Measurements from ENCODE around the gene CREM.

CREM gene

GRCh38 chr10:35201234-35201633, 74.6 kb downstream of the CREM start:
- DNase-seq (ENCODE audit: insufficient read length, low spot score) (no peak), FAIRE-seq (peak; percentile 70)
- no peak for TF ChIP-seq SPI1 (IDR thresholded peaks at IDR 0.05; ENCODE audit: low read depth, low read length)
- TF ChIP-seq POLR2AphosphoS5 (IDR thresholded peaks at IDR 0.05; ENCODE audit: low read depth, low read length): no peak
- no peak for TF ChIP-seq POLR2A (IDR thresholded peaks at IDR 0.05; ENCODE audit: low read depth, low read length)
- TF ChIP-seq POU2F2 (IDR thresholded peaks at IDR 0.05; ENCODE audit: low read depth, low read length): no peak
- TF ChIP-seq PAX5 (IDR thresholded peaks at IDR 0.05; ENCODE audit: insufficient read depth, low read length, severe bottlenecking): no peak
- no peak for TF ChIP-seq TAF1 (IDR thresholded peaks at IDR 0.05; ENCODE audit: low read depth, low read length)

GRCh38 chr10:35202050-35202449, 75.4 kb downstream of the CREM start:
- FAIRE-seq: no peak
- DNase-seq (ENCODE audit: insufficient read length, low spot score): no peak
- no peak for TF ChIP-seq TAF1 (IDR thresholded peaks at IDR 0.05; ENCODE audit: low read depth, low read length)
- no peak for TF ChIP-seq POU2F2 (IDR thresholded peaks at IDR 0.05; ENCODE audit: low read depth, low read length)
- TF ChIP-seq POLR2A (IDR thresholded peaks at IDR 0.05; ENCODE audit: low read depth, low read length): no peak
- TF ChIP-seq SPI1 (IDR thresholded peaks at IDR 0.05; ENCODE audit: low read depth, low read length): no peak
- no peak for TF ChIP-seq POLR2AphosphoS5 (IDR thresholded peaks at IDR 0.05; ENCODE audit: low read depth, low read length)
- TF ChIP-seq PAX5 (IDR thresholded peaks at IDR 0.05; ENCODE audit: insufficient read depth, low read length, severe bottlenecking): no peak

- no peak for FAIRE-seq
- no peak for DNase-seq (ENCODE audit: insufficient read length, low spot score)
- TF ChIP-seq PAX5 (IDR thresholded peaks at IDR 0.05; ENCODE audit: insufficient read depth, low read length, severe bottlenecking) (no peak), POU2F2 (IDR thresholded peaks at IDR 0.05; ENCODE audit: low read depth, low read length) (no peak), SPI1 (IDR thresholded peaks at IDR 0.05; ENCODE audit: low read depth, low read length) (no peak), POLR2A (IDR thresholded peaks at IDR 0.05; ENCODE audit: low read depth, low read length) (no peak), TAF1 (IDR thresholded peaks at IDR 0.05; ENCODE audit: low read depth, low read length) (no peak), POLR2AphosphoS5 (IDR thresholded peaks at IDR 0.05; ENCODE audit: low read depth, low read length) (no peak)
These were observed 77.1 kb downstream of the CREM start for GRCh38 chr10:35203745-35204144.

GRCh38 chr10:35204650-35205319, 78.1 kb downstream of the CREM start:
- no peak for TF ChIP-seq PAX5 (IDR thresholded peaks at IDR 0.05; ENCODE audit: insufficient read depth, low read length, severe bottlenecking)
- no peak for TF ChIP-seq TAF1 (IDR thresholded peaks at IDR 0.05; ENCODE audit: low read depth, low read length)
- no peak for TF ChIP-seq POU2F2 (IDR thresholded peaks at IDR 0.05; ENCODE audit: low read depth, low read length)
- no peak for TF ChIP-seq SPI1 (IDR thresholded peaks at IDR 0.05; ENCODE audit: low read depth, low read length)
- TF ChIP-seq POLR2A (IDR thresholded peaks at IDR 0.05; ENCODE audit: low read depth, low read length): no peak
- TF ChIP-seq POLR2AphosphoS5 (IDR thresholded peaks at IDR 0.05; ENCODE audit: low read depth, low read length): no peak
- FAIRE-seq (no peak), DNase-seq (ENCODE audit: insufficient read length, low spot score) (no peak)

DNA sequence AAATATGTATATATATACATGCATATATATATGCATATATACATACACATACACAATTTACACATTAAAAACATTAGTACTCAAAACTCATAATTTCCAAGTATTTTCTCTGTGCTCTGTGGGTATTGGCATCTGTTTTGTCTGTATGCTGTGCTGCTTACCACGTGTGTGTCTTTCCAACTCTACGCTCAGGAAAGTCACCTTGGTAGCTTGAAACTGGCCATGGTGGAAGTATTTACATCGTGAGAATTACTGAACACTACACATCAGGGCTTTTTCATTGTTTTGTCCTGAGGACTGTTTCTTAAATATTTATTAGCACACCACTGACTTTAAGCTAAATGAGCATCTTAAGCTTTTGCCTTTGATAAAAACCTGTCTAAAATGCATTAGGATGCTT, 79.6 kb downstream of the CREM start:
- no peak for DNase-seq (ENCODE audit: insufficient read length, low spot score)
- no peak for FAIRE-seq
- TF ChIP-seq POLR2AphosphoS5 (IDR thresholded peaks at IDR 0.05; ENCODE audit: low read depth, low read length) (no peak), SPI1 (IDR thresholded peaks at IDR 0.05; ENCODE audit: low read depth, low read length) (no peak), POU2F2 (IDR thresholded peaks at IDR 0.05; ENCODE audit: low read depth, low read length) (no peak), PAX5 (IDR thresholded peaks at IDR 0.05; ENCODE audit: insufficient read depth, low read length, severe bottlenecking) (no peak), TAF1 (IDR thresholded peaks at IDR 0.05; ENCODE audit: low read depth, low read length) (no peak), POLR2A (IDR thresholded peaks at IDR 0.05; ENCODE audit: low read depth, low read length) (no peak)

DNA sequence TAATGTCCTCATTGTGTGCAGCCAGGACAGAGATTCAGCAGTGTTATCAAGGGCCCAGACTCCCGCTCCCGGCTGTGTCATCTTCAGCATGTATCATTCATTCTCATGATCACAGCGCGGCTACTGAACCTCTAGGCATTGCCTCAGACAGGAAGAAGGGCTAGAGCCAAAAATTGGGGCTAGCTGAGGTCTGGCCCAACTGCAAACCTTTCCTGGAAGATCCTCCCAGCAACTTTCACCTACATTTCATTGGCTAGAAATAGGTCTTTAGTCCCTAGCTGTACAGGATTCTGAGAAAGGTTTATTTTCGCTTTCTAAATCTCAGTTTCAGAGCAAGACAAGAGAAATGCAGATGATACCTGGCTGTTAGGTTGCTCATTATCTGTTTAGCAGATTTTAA, 81.9 kb downstream of the CREM start:
- DNase-seq (ENCODE audit: insufficient read length, low spot score) (no peak), FAIRE-seq (peak; percentile 78)
- TF ChIP-seq PAX5 (IDR thresholded peaks at IDR 0.05; ENCODE audit: insufficient read depth, low read length, severe bottlenecking) (no peak), SPI1 (IDR thresholded peaks at IDR 0.05; ENCODE audit: low read depth, low read length) (no peak), TAF1 (IDR thresholded peaks at IDR 0.05; ENCODE audit: low read depth, low read length) (no peak), POLR2AphosphoS5 (IDR thresholded peaks at IDR 0.05; ENCODE audit: low read depth, low read length) (no peak), POU2F2 (IDR thresholded peaks at IDR 0.05; ENCODE audit: low read depth, low read length) (no peak), POLR2A (IDR thresholded peaks at IDR 0.05; ENCODE audit: low read depth, low read length) (no peak)

- no peak for DNase-seq (ENCODE audit: insufficient read length, low spot score)
- TF ChIP-seq POLR2A (IDR thresholded peaks at IDR 0.05; ENCODE audit: low read depth, low read length) (no peak), POLR2AphosphoS5 (IDR thresholded peaks at IDR 0.05; ENCODE audit: low read depth, low read length) (no peak), SPI1 (IDR thresholded peaks at IDR 0.05; ENCODE audit: low read depth, low read length) (peak; percentile 76), POU2F2 (IDR thresholded peaks at IDR 0.05; ENCODE audit: low read depth, low read length) (no peak), PAX5 (IDR thresholded peaks at IDR 0.05; ENCODE audit: insufficient read depth, low read length, severe bottlenecking) (no peak)
- no peak for FAIRE-seq
These were observed 82.4 kb downstream of the CREM start for GRCh38 chr10:35208949-35209613.

DNA sequence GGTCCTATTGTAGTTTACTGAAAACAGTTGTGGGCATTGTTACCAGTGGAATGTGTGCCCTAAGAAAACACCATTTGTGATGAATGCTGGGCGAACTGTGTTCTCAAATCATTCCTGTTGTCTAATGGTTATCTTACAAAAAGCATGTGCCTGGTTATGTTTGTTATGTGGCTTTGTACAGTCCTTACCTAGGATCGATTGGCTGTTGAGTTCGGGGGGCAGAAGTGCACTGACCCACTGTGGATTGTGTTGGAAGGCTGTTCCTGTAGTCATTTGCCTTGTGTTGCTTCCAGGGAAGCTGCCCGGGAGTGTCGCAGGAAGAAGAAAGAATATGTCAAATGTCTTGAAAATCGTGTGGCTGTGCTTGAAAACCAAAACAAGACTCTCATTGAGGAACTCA, 84.3 kb downstream of the CREM start:
- no peak for FAIRE-seq
- no peak for DNase-seq (ENCODE audit: insufficient read length, low spot score)
- TF ChIP-seq POLR2A (IDR thresholded peaks at IDR 0.05; ENCODE audit: low read depth, low read length): no peak
- TF ChIP-seq SPI1 (IDR thresholded peaks at IDR 0.05; ENCODE audit: low read depth, low read length): no peak
- TF ChIP-seq PAX5 (IDR thresholded peaks at IDR 0.05; ENCODE audit: insufficient read depth, low read length, severe bottlenecking): no peak
- no peak for TF ChIP-seq POU2F2 (IDR thresholded peaks at IDR 0.05; ENCODE audit: low read depth, low read length)
- no peak for TF ChIP-seq TAF1 (IDR thresholded peaks at IDR 0.05; ENCODE audit: low read depth, low read length)
- no peak for TF ChIP-seq POLR2AphosphoS5 (IDR thresholded peaks at IDR 0.05; ENCODE audit: low read depth, low read length)

DNA sequence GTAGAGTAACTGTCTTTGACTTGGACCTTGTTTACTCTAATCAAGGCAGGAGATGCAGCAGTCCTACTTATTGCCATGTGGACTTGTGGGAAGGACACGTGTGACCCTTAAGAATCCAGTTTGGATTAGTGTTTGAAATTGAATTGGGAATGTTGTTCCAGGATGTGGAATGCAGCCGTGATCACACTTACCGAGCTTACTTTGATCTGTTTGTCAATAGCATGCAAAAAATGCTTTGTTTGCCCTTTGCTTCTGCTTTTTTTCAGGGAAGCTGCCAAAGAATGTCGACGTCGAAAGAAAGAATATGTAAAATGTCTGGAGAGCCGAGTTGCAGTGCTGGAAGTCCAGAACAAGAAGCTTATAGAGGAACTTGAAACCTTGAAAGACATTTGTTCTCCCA, 84.7 kb downstream of the CREM start:
- FAIRE-seq (no peak), DNase-seq (ENCODE audit: insufficient read length, low spot score) (no peak)
- TF ChIP-seq POU2F2 (IDR thresholded peaks at IDR 0.05; ENCODE audit: low read depth, low read length) (no peak), SPI1 (IDR thresholded peaks at IDR 0.05; ENCODE audit: low read depth, low read length) (no peak), POLR2AphosphoS5 (IDR thresholded peaks at IDR 0.05; ENCODE audit: low read depth, low read length) (no peak), PAX5 (IDR thresholded peaks at IDR 0.05; ENCODE audit: insufficient read depth, low read length, severe bottlenecking) (no peak)

Data from GM12891 (cell line).